ENCODE measurements around the gene CST6.
"Not testable (repeated sequence)": the region's sequence is repeated elsewhere in the genome, so short reads cannot be mapped to it uniquely, and the experiment has no call there.

Gene CST6

GRCh38 chr11:66015936-66016792 is 4.4 kb downstream of the CST6 start:
- no peak for TF ChIP-seq CTCF (IDR thresholded peaks at IDR 0.05)
- H3K4me3 ChIP-seq: peak overlapping the region; percentile 47
- H3K27ac ChIP-seq: peak overlapping the region; percentile 68 to 94
- DNase-seq (ENCODE audit: low spot score): no peak

GRCh38 chr11:66016793-66017177 is 5.0 kb downstream of the CST6 start:
- peak overlapping the region; percentile 68 to 94 for H3K27ac ChIP-seq
- H3K4me3 ChIP-seq: no peak overlapping the region
- no peak for TF ChIP-seq CTCF (IDR thresholded peaks at IDR 0.05)
- DNase-seq (ENCODE audit: low spot score): no peak

- TF ChIP-seq CTCF (IDR thresholded peaks at IDR 0.05): no peak
- no peak for DNase-seq (ENCODE audit: low spot score)
- Histone ChIP-seq H3K27ac (no peak overlapping the region), H3K4me3 (no peak overlapping the region)
These were observed 5.5 kb downstream of the CST6 start for GRCh38 chr11:66017321-66017720.

- DNase-seq (ENCODE audit: low spot score): no peak
- no peak overlapping the region for H3K4me3 ChIP-seq
- no peak for TF ChIP-seq CTCF (IDR thresholded peaks at IDR 0.05)
These were observed 8.4 kb downstream of the CST6 start for GRCh38 chr11:66020212-66020611.

GRCh38 chr11:66020618-66021357 is 9.0 kb downstream of the CST6 start:
- DNase-seq (ENCODE audit: low spot score): no peak
- no peak overlapping the region for H3K4me3 ChIP-seq
- no peak for TF ChIP-seq CTCF (IDR thresholded peaks at IDR 0.05)
- peak overlapping the region in 1 of 2 donors; percentile 35 for H3K27ac ChIP-seq

More at GRCh38 chr11:66020212-66020611, 8.4 kb downstream of the CST6 start:
- H3K27ac ChIP-seq: no peak overlapping the region

- DNase-seq (ENCODE audit: low spot score): no peak
- TF ChIP-seq CTCF (IDR thresholded peaks at IDR 0.05): peak; percentile 93
- peak overlapping the region; percentile 62 for H3K4me3 ChIP-seq
- H3K27ac ChIP-seq: no peak overlapping the region
These were observed 10.8 kb downstream of the CST6 start for GRCh38 chr11:66022401-66023185.

- not testable (repeated sequence) for H3K27ac ChIP-seq; H3K4me3 ChIP-seq; DNase-seq (ENCODE audit: low spot score)
These were observed 11.3 kb downstream of the CST6 start for GRCh38 chr11:66023186-66023440.

All from coronary artery (tissue), 2 donors.